Endothelial cell of umbilical vein (primary cell): ENCODE measurements around the gene RAB43. TPM values are rescaled to one million over a fixed set of nuclear protein-coding genes. Genes with fewer than 3 reads are reported as not detected.
"Not testable (repeated sequence)": the region's sequence is repeated elsewhere in the genome, so short reads cannot be mapped to it uniquely, and the experiment has no call there.

ENCODE experiments used
- BruUV-seq: library from RNA; stranded (reverse); fragments of 400-500 nt; replicated peaks from 2 replicates; lab custom pipeline; 2021; lab: Mats Ljungman, UMichigan
- CTCF ChIA-PET: fragments of 300-600, 350-600 bp; sonication (Branson Sonifier 250); formaldehyde crosslinking; loops from one replicate; lab custom pipeline; 2021; ENCODE audit warnings: antibody characterized with exemption, inconsistent platforms; lab: Charles Lee
- POLR2A ChIA-PET: fragments of 300-600, 350-600 bp; sonication (Branson Sonifier 250); formaldehyde crosslinking; loops from one replicate; lab custom pipeline; 2021; ENCODE audit warnings: antibody characterized with exemption, inconsistent platforms; lab: Charles Lee
- DNase-seq: peaks from one replicate; pipeline ENCODE4 v3.0.0-alpha.2; 2011; ENCODE audit warnings: low read depth, low spot score
- FAIRE-seq: peaks from 2 replicates; lab custom pipeline; 2011; peaks lifted over from hg19 to GRCh38; lab: Jason Lieb, UNC
- H2AFZ ChIP-seq: 2 replicates; pipeline ENCODE4 v1.6.0; 2012; ENCODE audit warnings: low read depth, low read length, control low read depth, inconsistent platforms
- H3K27ac ChIP-seq: 2 replicates; pipeline ENCODE4 v1.5.1; 2011; ENCODE audit warnings: low read depth, mild to moderate bottlenecking, control low read depth, low read length, moderate library complexity; ENCODE audit not compliant: insufficient read depth
- H3K27me3 ChIP-seq, 2 experiments: 2 replicates each; pipeline versions ENCODE4 v1.6.0 to v1.6.1; 2011; ENCODE audit warnings: low read length in 2 of 2, mixed read lengths in 1 of 2; ENCODE audit not compliant: control insufficient read depth in 2 of 2, insufficient read depth in 2 of 2
- H3K36me3 ChIP-seq, 2 experiments: 2 replicates in 1 of 2; 3 replicates in 1 of 2; pipeline ENCODE4 v1.5.1; 2011; ENCODE audit warnings: low read length in 2 of 2, mild to moderate bottlenecking in 1 of 2, moderate library complexity in 1 of 2; ENCODE audit not compliant: control insufficient read depth in 2 of 2, insufficient read depth in 2 of 2; ENCODE audit errors: extremely low read depth in 1 of 2
- H3K4me1 ChIP-seq: 3 replicates; pipeline ENCODE4 v1.5.1; 2011; ENCODE audit warnings: mild to moderate bottlenecking, low read length; ENCODE audit not compliant: control insufficient read depth, insufficient read depth; ENCODE audit errors: extremely low read depth
- H3K4me2 ChIP-seq: 2 replicates; pipeline ENCODE4 v1.6.1; 2011; ENCODE audit warnings: low read length, control low read depth, mixed read lengths; ENCODE audit not compliant: insufficient read depth
- H3K4me3 ChIP-seq, 3 experiments: fragments of 200-600 bp in 1 of 3; sonication (generic), shearing (Covaris generic) in 1 of 3; replicated peaks in 1 of 3; 2 replicates each; pipeline ENCODE4 v1.5.1; 2011 to 2016; ENCODE audit warnings: control low read depth in 3 of 3, low read length in 3 of 3, mild to moderate bottlenecking in 2 of 3, inconsistent platforms in 1 of 3, low read depth in 1 of 3, moderate library complexity in 1 of 3; ENCODE audit not compliant: insufficient read depth in 1 of 3
- H3K79me2 ChIP-seq: 2 replicates; pipeline ENCODE4 v1.6.0; 2012; ENCODE audit warnings: low read length, inconsistent platforms; ENCODE audit not compliant: control insufficient read depth, insufficient read depth
- H3K9ac ChIP-seq: replicated peaks from 2 replicates; pipeline ENCODE3; 2011; ENCODE audit warnings: low read length, control low read depth; ENCODE audit not compliant: insufficient read depth; ENCODE audit errors: extremely low read depth
- H3K9me1 ChIP-seq: replicated peaks from 3 replicates; pipeline ENCODE4 v1.6.0; 2011; ENCODE audit warnings: mild to moderate bottlenecking, low read length; ENCODE audit not compliant: control insufficient read depth, insufficient read depth; ENCODE audit errors: extremely low read depth
- H3K9me3 ChIP-seq: replicated peaks from 2 replicates; pipeline ENCODE4 v1.5.1; 2012; ENCODE audit warnings: low read length, inconsistent platforms; ENCODE audit not compliant: control insufficient read depth, insufficient read depth
- H4K20me1 ChIP-seq: replicated peaks from 2 replicates; pipeline ENCODE3; 2011; ENCODE audit warnings: mild to moderate bottlenecking, low read length; ENCODE audit not compliant: control insufficient read depth, insufficient read depth; ENCODE audit errors: extremely low read depth
- GATA2 ChIP-seq: IDR thresholded peaks from 2 replicates; pipeline ENCODE4 v1.7.0; 2011; ENCODE audit warnings: low read depth, mild to moderate bottlenecking, moderate library complexity, mixed read lengths, low read length; ENCODE audit not compliant: insufficient read length, insufficient read depth
- JUN ChIP-seq: IDR thresholded peaks from 2 replicates; pipeline ENCODE4 v1.6.1; 2011; ENCODE audit warnings: borderline replicate concordance, low read depth; ENCODE audit not compliant: insufficient read length, insufficient read depth
- POLR2A ChIP-seq: IDR thresholded peaks from 2 replicates; pipeline ENCODE4 v1.6.1; 2012; ENCODE audit warnings: low read depth, mild to moderate bottlenecking, control low read depth, low read length
- dilution Hi-C: fragments of 300-500 bp; cut with MboI; formaldehyde crosslinking; loops from one replicate; pipeline ENCODE4 v1.15.0; 2019; ENCODE audit warnings: low sequenced_read_pairs; ENCODE audit not compliant: extremely low pct_ligation_motif_present
- intact Hi-C: fragments of 100-400 bp; cut with micrococcal nuclease; formaldehyde crosslinking; loops from one replicate; pipeline ENCODE4 v1.10.0; 2022
- polyA plus RNA-seq, 4 experiments: library from polyadenylated mRNA; depleted of rRNA in 3 of 4; stranded (reverse) in 3 of 4; unstranded in 1 of 4; fragments of >200 nt; gene quantifications; 2 replicates each; pipeline versions ENCODE4 v1.2.1 to v1.2.3, GENCODE V29; 2011 to 2012; ENCODE audit warnings: missing spikeins in 1 of 4
- total RNA-seq: library from RNA; stranded (reverse); gene quantifications from 2 replicates; pipeline ENCODE4 v1.2.3, GENCODE V29; 2021
- TF ChIP-seq, protein P1 (sequence below): IDR thresholded peaks from 2 replicates; pipeline ENCODE4 v1.6.1; 2011; ENCODE audit not compliant: insufficient read depth, insufficient read length

The RAB43 gene
- total and polyA plus RNA-seq, 2 donors (not counting 3 experiments of a cell fraction or from before 2014, with no cell fraction given), result 18.5 to 31.5 TPM

DNA sequence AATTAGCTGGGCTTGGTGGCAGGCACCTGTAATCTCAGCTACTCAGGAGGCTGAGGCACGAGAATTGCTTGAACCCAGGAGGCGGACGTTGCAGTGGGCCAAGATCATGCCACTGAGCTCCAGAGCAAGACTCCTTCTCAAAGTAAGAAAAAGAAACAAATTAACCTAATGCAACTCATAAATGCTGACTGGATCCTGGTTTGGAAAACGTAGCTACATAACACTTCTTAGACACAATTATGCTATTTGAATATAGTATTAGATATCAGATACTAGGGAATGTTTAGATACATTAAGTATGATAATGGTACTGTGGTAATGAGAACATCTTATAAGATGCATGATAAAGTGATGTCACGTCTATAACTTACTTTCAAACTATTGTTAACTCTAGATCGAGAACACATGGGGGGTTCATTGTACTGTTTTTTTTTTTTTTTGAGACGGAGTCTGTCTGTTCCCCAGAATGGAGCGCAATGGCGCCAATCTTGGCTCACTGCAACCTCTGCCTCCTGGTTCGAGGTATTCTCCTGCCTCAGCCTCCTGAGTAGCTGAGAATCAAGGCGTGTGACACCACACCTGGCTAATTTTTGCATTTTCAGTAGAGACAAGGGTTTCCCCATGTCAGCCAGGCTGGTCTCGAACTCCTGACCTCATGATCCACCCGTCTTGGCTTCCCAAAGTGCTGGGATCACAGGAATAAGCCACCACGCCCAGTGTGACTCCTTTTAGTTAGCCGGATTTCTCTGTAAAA, 45.2 kb upstream of the RAB43 start:
- POLR2A ChIA-PET, result interaction anchor here (0.6 kb wide), 1 partner anchor 96 kb away, joined by 4 read pairs; no protein-coding TSS in a partner anchor

DNA sequence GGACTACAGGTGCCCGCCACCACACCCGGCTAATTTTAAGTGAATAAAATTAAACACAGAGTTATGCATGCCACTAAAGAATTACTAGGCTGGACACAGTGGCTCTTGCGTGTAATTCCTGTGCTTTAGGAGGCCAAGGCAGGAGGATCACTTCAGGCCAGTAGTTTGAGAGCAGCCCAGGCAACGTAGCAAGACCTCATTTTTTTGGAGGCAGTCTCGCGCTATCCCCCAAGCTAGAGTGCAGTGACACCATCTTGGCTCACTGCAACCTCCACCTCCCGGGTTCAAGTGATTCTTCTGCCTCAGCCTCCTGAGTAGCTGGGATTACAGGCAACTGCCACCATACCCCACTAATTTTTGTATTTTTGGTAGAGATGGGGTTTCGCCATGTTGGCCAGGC, 44.0 kb upstream of the RAB43 start:
- H3K27ac ChIP-seq, H3K27me3 ChIP-seq, FAIRE-seq, H3K4me3 ChIP-seq, H3K9ac ChIP-seq, H3K79me2 ChIP-seq, H3K9me3 ChIP-seq, H3K4me2 ChIP-seq, H2AFZ ChIP-seq, BruUV-seq, POLR2A ChIA-PET, H3K9me1 ChIP-seq, dilution Hi-C loops, intact Hi-C loops, DNase-seq, H4K20me1 ChIP-seq: not testable (repeated sequence)
- CTCF ChIA-PET, result interaction anchor here (1.6 kb wide), 1 partner anchor 81 kb away, joined by 7 read pairs; no protein-coding TSS in a partner anchor
- Histone ChIP-seq H3K4me1 (peaks cover 12% of the 10 kb centered on the region), H3K36me3 (peaks cover 20 to 28% of the 10 kb centered on the region in 2 experiments)

More for the DNA sequence above, 45.2 kb upstream of the RAB43 start:
- Histone ChIP-seq H3K9me1 (no peaks in the 10 kb centered on the region), H3K27ac (no peak overlapping the region), H3K79me2 (peaks cover 12% of the 10 kb centered on the region), H3K9ac (no peak overlapping the region), H3K27me3 (no peaks in the 10 kb centered on the region), H3K4me2 (no peak overlapping the region), H3K4me3 (no peak overlapping the region), H4K20me1 (peaks cover 6% of the 10 kb centered on the region), H3K4me1 (peaks cover 11% of the 10 kb centered on the region), H2AFZ (no peak overlapping the region), H3K36me3 (peaks cover 28 to 37% of the 10 kb centered on the region in 2 experiments), H3K9me3 (no peaks in the 10 kb centered on the region)
- DNase-seq, result no peak
- intact Hi-C loops (no loop called here), dilution Hi-C loops (no loop called here)
- no TSS peak for BruUV-seq
- CTCF ChIA-PET, result interaction anchor here (1.6 kb wide), 1 partner anchor 80 kb away, joined by 7 read pairs; no protein-coding TSS in a partner anchor
- no peak for FAIRE-seq
- no peak for TF ChIP-seq GATA2
- TF ChIP-seq, protein P1, sequence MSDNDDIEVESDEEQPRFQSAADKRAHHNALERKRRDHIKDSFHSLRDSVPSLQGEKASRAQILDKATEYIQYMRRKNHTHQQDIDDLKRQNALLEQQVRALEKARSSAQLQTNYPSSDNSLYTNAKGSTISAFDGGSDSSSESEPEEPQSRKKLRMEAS, result no peak
- TF ChIP-seq POLR2A, result no peak
- TF ChIP-seq JUN, result no peak
